A549 (cell line): ENCODE measurements around the gene TMTC1. TPM values are rescaled to one million over a fixed set of nuclear protein-coding genes. Genes with fewer than 3 reads are reported as not detected.

Source experiments
- ATAC-seq, 2 experiments: fragments of 200-7000 bp in 1 of 2; fragments of >200 bp in 1 of 2; cut with Nextera tagmentation in 1 of 2; cut with Tn5 transposase in 1 of 2; 3 replicates each; pipeline versions ENCODE4 v1.8.0 to v1.9.1; 2018 to 2020; ENCODE audit warnings: mild to moderate bottlenecking in 1 of 2, moderate library complexity in 1 of 2
- CTCF ChIA-PET: fragments of 300-600 bp; sonication (Branson Sonifier 250); formaldehyde crosslinking; extraction: SDS; loops from one replicate; lab custom pipeline; 2021; ENCODE audit warnings: antibody characterized with exemption, inconsistent platforms; lab: Yijun Ruan, JAX
- POLR2A ChIA-PET: fragments of 350-600 bp; formaldehyde crosslinking; extraction: SDS; loops from one replicate; lab custom pipeline; 2021; ENCODE audit warnings: antibody characterized with exemption, inconsistent platforms; lab: Yijun Ruan, JAX
- DNase-seq, 2 experiments: peaks; one replicate each; pipeline versions ENCODE4 v3.0.0 to v3.0.0-alpha.2; 2011 to 2016; ENCODE audit warnings: low read depth in 1 of 2, low spot score in 1 of 2
- FAIRE-seq: peaks from 2 replicates; lab custom pipeline; 2011; peaks lifted over from hg19 to GRCh38; lab: Jason Lieb, UNC
- H3K27ac ChIP-seq, 2 experiments: fragments of >200 bp; sonication (Bioruptor Twin); formaldehyde crosslinking; 3 replicates each; pipeline ENCODE4 v1.5.1; 2016 to 2017
- H3K4me1 ChIP-seq: fragments of >200 bp; sonication (Bioruptor Twin); formaldehyde crosslinking; 3 replicates; pipeline ENCODE4 v1.6.1; 2016
- H3K4me2 ChIP-seq: fragments of >200 bp; sonication (Bioruptor Twin); formaldehyde crosslinking; 3 replicates; pipeline ENCODE4 v1.6.1; 2016
- H3K4me3 ChIP-seq: fragments of >200 bp; sonication (Bioruptor Twin); formaldehyde crosslinking; 3 replicates; pipeline ENCODE4 v1.5.1; 2016
- H3K9me3 ChIP-seq: fragments of >200 bp; sonication (Bioruptor Twin); formaldehyde crosslinking; 3 replicates; pipeline ENCODE4 v1.6.1; 2016
- ATOH8 ChIP-seq: fragments of 250-450 bp; sonication (Bioruptor Pico); IDR thresholded peaks from 2 replicates; pipeline ENCODE4 v1.5.0; 2020; ENCODE audit warnings: low read depth, mild to moderate bottlenecking, moderate library complexity
- BCL3 ChIP-seq: fragments of >200 bp; sonication (Bioruptor Twin); formaldehyde crosslinking; IDR thresholded peaks from 3 replicates; pipeline ENCODE4 v1.6.1; 2016
- CBX8 ChIP-seq: fragments of 200-600 bp; sonication (generic); IDR thresholded peaks from 2 replicates; pipeline ENCODE4 v1.6.1; 2016
- CEBPB ChIP-seq, 2 experiments: fragments of >200 bp in 1 of 2; sonication (Bioruptor Twin) in 1 of 2; formaldehyde crosslinking in 1 of 2; IDR thresholded peaks; 2 replicates each; pipeline ENCODE4 v1.6.1; 2012 to 2016
- CHD2 ChIP-seq: fragments of 150-350 bp; IDR thresholded peaks from 2 replicates; pipeline ENCODE4 v1.6.1; 2014; ENCODE audit warnings: low read length; ENCODE audit not compliant: partially characterized antibody
- CTCF ChIP-seq: fragments of >200 bp; sonication (Bioruptor Twin); formaldehyde crosslinking; IDR thresholded peaks from 3 replicates; pipeline ENCODE4 v1.5.1; 2016
- E2F6 ChIP-seq: IDR thresholded peaks from 2 replicates; pipeline ENCODE4 v1.6.1; 2012; ENCODE audit warnings: low read depth, borderline replicate concordance
- EHMT2 ChIP-seq: fragments of 200-600 bp; sonication (generic); IDR thresholded peaks from 2 replicates; pipeline ENCODE4 v1.6.1; 2016; ENCODE audit warnings: antibody characterized with exemption, low read depth, mild to moderate bottlenecking, moderate library complexity
- FOSB ChIP-seq: fragments of 250-450 bp; sonication (Bioruptor Pico); IDR thresholded peaks from 2 replicates; pipeline ENCODE4 v1.5.0; 2020; ENCODE audit warnings: mild to moderate bottlenecking, moderate library complexity
- FOSL2 ChIP-seq, 2 experiments: fragments of 450-650 bp in 1 of 2; fragments of >200 bp in 1 of 2; sonication (Bioruptor Twin) in 1 of 2; formaldehyde crosslinking; IDR thresholded peaks; 2 replicates each; pipeline versions ENCODE4 v1.5.0 to v1.6.1; 2016 to 2020; ENCODE audit warnings: mild to moderate bottlenecking in 1 of 2, moderate library complexity in 1 of 2
- GATA3 ChIP-seq: IDR thresholded peaks from 2 replicates; pipeline ENCODE4 v1.6.1; 2012; ENCODE audit warnings: borderline replicate concordance
- JUNB ChIP-seq: fragments of >200 bp; sonication (Bioruptor Twin); formaldehyde crosslinking; IDR thresholded peaks from 2 replicates; pipeline ENCODE4 v1.6.1; 2016
- MAFK ChIP-seq: fragments of 450-650 bp; IDR thresholded peaks from 2 replicates; pipeline ENCODE4 v1.6.1; 2014; ENCODE audit not compliant: partially characterized antibody
- NFE2L2 ChIP-seq: fragments of 150-350 bp; conservative IDR thresholded peaks from 2 replicates; pipeline ENCODE4 v1.6.1; 2014; ENCODE audit warnings: low read length
- NPAS2 ChIP-seq: fragments of 250-450 bp; sonication (Bioruptor Pico); IDR thresholded peaks from 2 replicates; pipeline ENCODE4 v1.8.0; 2022; ENCODE audit warnings: mild to moderate bottlenecking, moderate library complexity, borderline replicate concordance
- POLR2A ChIP-seq: IDR thresholded peaks from 2 replicates; pipeline ENCODE4 v1.6.1; 2012; ENCODE audit warnings: mild to moderate bottlenecking, low read length
- RARB ChIP-seq: fragments of 250-450 bp; sonication (Bioruptor Pico); IDR thresholded peaks from 2 replicates; pipeline ENCODE4 v1.8.0; 2021; ENCODE audit warnings: mild to moderate bottlenecking, moderate library complexity
- RNF2 ChIP-seq: fragments of 200-600 bp; sonication (generic); IDR thresholded peaks from 2 replicates; pipeline ENCODE4 v1.6.1; 2016; ENCODE audit warnings: low read depth, mild to moderate bottlenecking, antibody characterized with exemption, moderate library complexity, borderline replicate concordance
- SREBF2 ChIP-seq: fragments of 450-650 bp; IDR thresholded peaks from 2 replicates; pipeline ENCODE4 v1.6.1; 2014; ENCODE audit warnings: mild to moderate bottlenecking, moderate library complexity
- USF2 ChIP-seq: fragments of 450-650 bp; IDR thresholded peaks from 2 replicates; pipeline ENCODE4 v1.6.1; 2014; ENCODE audit warnings: antibody characterized with exemption
- ZC3H11A ChIP-seq: fragments of 450-650 bp; IDR thresholded peaks from 2 replicates; pipeline ENCODE4 v1.6.1; 2014; ENCODE audit warnings: antibody characterized with exemption, mild to moderate bottlenecking
- ZFP36 ChIP-seq: fragments of 450-650 bp; IDR thresholded peaks from 2 replicates; pipeline ENCODE4 v1.6.1; 2014; ENCODE audit warnings: borderline replicate concordance; ENCODE audit not compliant: partially characterized antibody
- ZNF302 ChIP-seq: fragments of 250-450 bp; sonication (Bioruptor Pico); IDR thresholded peaks from 2 replicates; pipeline ENCODE4 v1.9.0; 2021; ENCODE audit warnings: inconsistent platforms, mild to moderate bottlenecking, moderate library complexity
- polyA plus RNA-seq, 4 experiments: library from polyadenylated mRNA; depleted of rRNA in 3 of 4; stranded (reverse); fragments of >200 nt; fragmentation: RNase III in 1 of 4; extraction: RNeasy Plus Mini Kit Qiagen cat#74134 plus additional on column Dnase treatment in 1 of 4; gene quantifications; 2 replicates in 3 of 4; 3 replicates in 1 of 4; pipeline ENCODE4 v1.2.3, GENCODE V29; 2011 to 2017

TMTC1 gene
- polyA plus RNA-seq, 2 of the 4 experiments (the other 2 are of a cell fraction): 0.28 TPM; not detected in 1

GRCh38 chr12:29807129-29807528 is 23.4 kb upstream of the TMTC1 start:
- TF ChIP-seq E2F6 (no peak), SREBF2 (no peak), ZC3H11A (no peak), ZFP36 (no peak), CHD2 (no peak), FOSL2 (IDR thresholded peaks at IDR 0.05) (no peak), FOSL2 (CRISPR knock-in tag; IDR thresholded peaks at IDR 0.05) (no peak)
- FAIRE-seq: no peak
- H3K4me2 ChIP-seq: no peak overlapping the region
- CTCF ChIA-PET: no interaction called here
- H3K27ac ChIP-seq: no peak overlapping the region
- POLR2A ChIA-PET: no interaction called here
- H3K4me3 ChIP-seq: no peak overlapping the region
- H3K4me1 ChIP-seq: no peaks in the 10 kb centered on the region
- H3K9me3 ChIP-seq: no peaks in the 10 kb centered on the region
- no peak for DNase-seq
- no peak for ATAC-seq

GRCh38 chr12:29804019-29804418 is 20.3 kb upstream of the TMTC1 start:
- TF ChIP-seq ATOH8 (CRISPR knock-in tag) (no peak), ZFP36 (no peak), CEBPB (IDR thresholded peaks at IDR 0.05) (no peak), ZC3H11A (no peak), RARB (CRISPR knock-in tag) (no peak), SREBF2 (no peak), BCL3 (no peak), POLR2A (no peak), RNF2 (no peak), CBX8 (no peak), EHMT2 (no peak), CTCF (no peak), USF2 (no peak), JUNB (no peak), GATA3 (no peak), ZNF302 (CRISPR knock-in tag) (no peak), FOSB (no peak), NPAS2 (CRISPR knock-in tag) (no peak), NFE2L2 (no peak), MAFK (no peak)
- ChIA-PET CTCF (no interaction called here), POLR2A (no interaction called here)
- Histone ChIP-seq H3K4me1 (no peaks in the 10 kb centered on the region), H3K27ac (no peak overlapping the region), H3K9me3 (no peaks in the 10 kb centered on the region), H3K4me3 (no peak overlapping the region), H3K4me2 (no peak overlapping the region)
- no peak for DNase-seq
- no peak for ATAC-seq
- no peak for FAIRE-seq
